ENCODE measurements around the gene PINLYP. TPM values are rescaled to one million over a fixed set of nuclear protein-coding genes. Genes with fewer than 3 reads are reported as not detected.

Gene PINLYP
- total RNA-seq, 4 donors from 2014 or later: 1.1 to 4.0 (median 1.6) TPM; not detected in 1

DNA sequence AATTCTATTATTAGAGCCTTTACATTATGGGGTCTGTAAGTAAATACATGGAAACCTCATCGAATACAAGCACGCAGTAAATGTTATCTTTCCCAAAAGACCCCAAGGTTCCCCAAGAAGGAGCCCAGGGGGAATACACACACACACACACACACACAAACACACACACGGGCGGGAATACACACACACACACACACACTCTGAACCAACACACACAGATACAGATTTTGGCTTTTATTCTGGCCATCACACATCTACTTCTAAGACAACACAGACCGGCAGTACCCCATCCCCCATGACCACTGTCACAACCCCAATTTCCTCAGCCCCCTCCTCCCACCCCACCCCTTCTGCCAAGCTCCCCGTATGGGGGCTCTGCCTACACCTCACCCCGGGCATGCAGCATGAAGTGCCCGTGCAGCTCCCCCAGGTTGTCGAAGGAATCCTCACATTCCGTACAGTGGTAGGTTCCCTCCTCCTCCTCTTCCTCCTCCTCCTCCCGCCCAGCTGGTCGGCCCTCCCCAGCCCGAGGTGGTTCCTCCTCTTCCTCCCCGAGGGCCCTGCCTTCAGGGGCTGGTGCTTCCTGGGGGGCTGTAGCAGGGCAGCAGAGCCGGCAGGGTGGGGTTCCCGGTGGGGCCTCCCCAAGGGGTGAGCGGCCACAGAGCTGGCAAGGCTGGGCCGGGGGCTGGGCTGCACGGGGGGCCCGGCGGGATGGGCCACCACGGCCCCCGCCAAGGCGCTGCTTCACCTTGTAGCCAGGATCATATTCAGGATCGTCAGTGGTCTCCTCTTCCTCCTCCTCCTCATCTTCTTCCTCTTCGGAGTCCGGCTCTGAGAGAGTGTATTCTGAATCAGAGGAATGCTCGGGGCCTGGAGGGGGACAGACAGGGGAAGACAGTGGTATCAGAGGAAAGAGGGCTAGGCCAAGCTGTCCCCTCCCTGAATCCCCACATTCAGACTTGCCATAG, 31.9 kb downstream of the PINLYP start:
- no peaks in the 10 kb centered on the region for H3K9me3 ChIP-seq
- H3K4me1 ChIP-seq: no peaks in the 10 kb centered on the region
- TF ChIP-seq POLR2A (IDR thresholded peaks at IDR 0.05) (no peak), EP300 (IDR thresholded peaks at IDR 0.05; ENCODE audit: low read depth) (no peak), POLR2AphosphoS5 (IDR thresholded peaks at IDR 0.05) (no peak)
- TF ChIP-seq, protein P1, sequence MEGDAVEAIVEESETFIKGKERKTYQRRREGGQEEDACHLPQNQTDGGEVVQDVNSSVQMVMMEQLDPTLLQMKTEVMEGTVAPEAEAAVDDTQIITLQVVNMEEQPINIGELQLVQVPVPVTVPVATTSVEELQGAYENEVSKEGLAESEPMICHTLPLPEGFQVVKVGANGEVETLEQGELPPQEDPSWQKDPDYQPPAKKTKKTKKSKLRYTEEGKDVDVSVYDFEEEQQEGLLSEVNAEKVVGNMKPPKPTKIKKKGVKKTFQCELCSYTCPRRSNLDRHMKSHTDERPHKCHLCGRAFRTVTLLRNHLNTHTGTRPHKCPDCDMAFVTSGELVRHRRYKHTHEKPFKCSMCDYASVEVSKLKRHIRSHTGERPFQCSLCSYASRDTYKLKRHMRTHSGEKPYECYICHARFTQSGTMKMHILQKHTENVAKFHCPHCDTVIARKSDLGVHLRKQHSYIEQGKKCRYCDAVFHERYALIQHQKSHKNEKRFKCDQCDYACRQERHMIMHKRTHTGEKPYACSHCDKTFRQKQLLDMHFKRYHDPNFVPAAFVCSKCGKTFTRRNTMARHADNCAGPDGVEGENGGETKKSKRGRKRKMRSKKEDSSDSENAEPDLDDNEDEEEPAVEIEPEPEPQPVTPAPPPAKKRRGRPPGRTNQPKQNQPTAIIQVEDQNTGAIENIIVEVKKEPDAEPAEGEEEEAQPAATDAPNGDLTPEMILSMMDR (IDR thresholded peaks at IDR 0.05): no peak
- H3K27ac ChIP-seq: no peak overlapping the region
- in situ Hi-C loops (cut with MboI; ENCODE audit: low pct_ligation_motif_present in 1 of 4, low pct_unique_long_range_greater_than_20kb in 1 of 4, low sequenced_read_pairs in 3 of 4) (no loop called here), intact Hi-C loops (cut with DNase I; ENCODE audit: low total_unique reads) (no loop called here)
- no peaks in the 10 kb centered on the region for H3K36me3 ChIP-seq
- no peak overlapping the region for H3K4me3 ChIP-seq
- no peaks in the 10 kb centered on the region for H3K27me3 ChIP-seq
- 83 to 90% methylated on average over 5 to 21 of the region's 28 CpGs for WGBS, 2 donors (ENCODE audit: low coverage in 1 of 2)
- no peak for DNase-seq

DNA sequence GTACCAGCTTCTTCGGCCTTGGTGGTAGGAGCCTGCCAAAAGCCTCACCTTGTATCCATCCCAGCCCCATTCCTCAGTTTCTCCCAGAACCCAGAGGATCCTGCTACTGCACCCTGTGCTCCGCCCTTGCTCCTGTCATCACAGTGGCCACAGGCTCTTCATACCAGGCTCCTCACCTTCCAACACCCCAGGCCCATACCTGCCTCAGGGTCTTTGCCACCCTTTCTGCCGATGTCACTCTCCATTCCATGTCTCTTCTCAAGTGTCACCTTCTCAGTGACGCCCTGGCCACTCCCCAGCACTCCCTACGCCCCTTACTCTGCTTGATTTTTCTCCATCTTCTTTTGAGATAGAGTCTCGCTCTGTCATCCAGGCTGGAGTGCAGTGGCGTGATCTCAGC, 34.3 kb downstream of the PINLYP start:
- no peaks in the 10 kb centered on the region for H3K36me3 ChIP-seq
- WGBS, 2 donors (ENCODE audit: low coverage in 1 of 2): 84 to 95% methylated on average over 6 to 7 of the region's 7 CpGs
- intact Hi-C loops (cut with DNase I; ENCODE audit: low total_unique reads): no loop called here

DNA sequence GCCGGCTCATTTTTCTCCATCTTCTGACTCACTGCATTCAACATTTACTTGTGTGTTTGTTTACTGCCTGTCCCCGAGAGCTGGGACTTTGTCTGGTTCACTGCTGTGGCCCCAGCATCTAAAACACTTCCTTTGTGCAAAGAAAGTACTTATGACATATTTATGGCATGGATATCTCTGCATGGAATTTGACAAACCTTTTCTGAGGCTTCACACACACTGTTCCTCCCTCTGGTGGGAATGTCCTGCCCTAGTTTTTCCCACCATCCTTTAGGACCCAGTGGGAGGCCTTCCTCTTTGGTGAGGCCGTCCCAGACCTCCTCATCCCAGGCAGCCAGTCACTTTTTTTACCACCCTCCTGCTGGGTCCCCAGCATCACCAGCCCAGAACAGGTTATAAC, 34.9 kb downstream of the PINLYP start:
- Histone ChIP-seq H3K9me3 (no peaks in the 10 kb centered on the region), H3K27ac (no peak overlapping the region), H3K36me3 (no peaks in the 10 kb centered on the region), H3K4me1 (no peaks in the 10 kb centered on the region), H3K27me3 (no peaks in the 10 kb centered on the region), H3K4me3 (no peak overlapping the region)
- WGBS, 2 donors (ENCODE audit: low coverage in 1 of 2): 82% methylated on average over 3 of the region's 3 CpGs; no CpG with 5 or more reads in 1 of the 2 donors
- TF ChIP-seq, protein P1 (IDR thresholded peaks at IDR 0.05): no peak
- TF ChIP-seq EP300 (IDR thresholded peaks at IDR 0.05; ENCODE audit: low read depth): no peak
- TF ChIP-seq POLR2A (IDR thresholded peaks at IDR 0.05): no peak
- no peak for TF ChIP-seq POLR2AphosphoS5 (IDR thresholded peaks at IDR 0.05)
- intact Hi-C loops (cut with DNase I; ENCODE audit: low total_unique reads) (no loop called here), in situ Hi-C loops (cut with MboI; ENCODE audit: low pct_ligation_motif_present in 1 of 4, low pct_unique_long_range_greater_than_20kb in 1 of 4, low sequenced_read_pairs in 3 of 4) (no loop called here)
- no peak for DNase-seq

More for the DNA sequence above, 34.3 kb downstream of the PINLYP start:
- TF ChIP-seq, protein P1 (IDR thresholded peaks at IDR 0.05): no peak
- no peak for TF ChIP-seq EP300 (IDR thresholded peaks at IDR 0.05; ENCODE audit: low read depth)
- no peak for TF ChIP-seq POLR2A (IDR thresholded peaks at IDR 0.05)
- no peak for TF ChIP-seq POLR2AphosphoS5 (IDR thresholded peaks at IDR 0.05)
- no peak overlapping the region for H3K27ac ChIP-seq
- in situ Hi-C loops (cut with MboI; ENCODE audit: low pct_ligation_motif_present in 1 of 4, low pct_unique_long_range_greater_than_20kb in 1 of 4, low sequenced_read_pairs in 3 of 4): no loop called here
- no peak overlapping the region for H3K4me3 ChIP-seq
- no peaks in the 10 kb centered on the region for H3K27me3 ChIP-seq
- no peaks in the 10 kb centered on the region for H3K9me3 ChIP-seq
- no peaks in the 10 kb centered on the region for H3K4me1 ChIP-seq
- DNase-seq: no peak

DNA sequence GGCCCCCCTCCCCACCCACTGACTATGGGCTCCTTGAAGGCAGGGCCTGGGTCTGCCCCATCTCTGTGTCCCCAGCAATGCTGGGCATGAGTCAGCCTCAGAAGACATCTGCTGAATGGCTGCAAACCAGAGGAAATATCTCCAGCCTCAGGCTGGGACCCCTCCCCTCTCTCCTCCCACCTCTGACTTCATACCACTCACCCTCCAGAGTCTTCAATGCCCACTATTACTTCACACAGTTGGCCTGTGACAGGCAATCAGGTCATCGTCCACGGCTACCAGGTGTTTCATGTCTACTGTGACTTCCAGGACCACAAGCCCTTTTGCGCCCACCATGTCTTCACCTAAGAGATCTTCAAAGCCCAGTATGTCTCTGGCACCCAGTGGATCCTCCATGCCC, 36.2 kb downstream of the PINLYP start, which contains the start of gene SRRM5:
TSS of gene SRRM5 (plus strand) at position 301 of the 400 bp plus-strand sequence. CDS start at position 335, 34 bp downstream.
- H3K4me1 ChIP-seq: no peaks in the 10 kb centered on the region
- no peaks in the 10 kb centered on the region for H3K9me3 ChIP-seq
- in situ Hi-C loops (cut with MboI; ENCODE audit: low pct_ligation_motif_present in 1 of 4, low pct_unique_long_range_greater_than_20kb in 1 of 4, low sequenced_read_pairs in 3 of 4) (no loop called here), intact Hi-C loops (cut with DNase I; ENCODE audit: low total_unique reads) (no loop called here)
- H3K27me3 ChIP-seq: no peaks in the 10 kb centered on the region
- no peak within 1 kb of the TSS for H3K4me3 ChIP-seq
- H3K27ac ChIP-seq: no peak within 1 kb of the TSS
- no peak for DNase-seq
- no peaks in the 10 kb centered on the region for H3K36me3 ChIP-seq
- TF ChIP-seq, protein P1 (IDR thresholded peaks at IDR 0.05): no peak
- TF ChIP-seq POLR2AphosphoS5 (IDR thresholded peaks at IDR 0.05): no peak
- no peak for TF ChIP-seq POLR2A (IDR thresholded peaks at IDR 0.05)
- TF ChIP-seq EP300 (IDR thresholded peaks at IDR 0.05; ENCODE audit: low read depth): no peak
- WGBS, 2 donors (ENCODE audit: low coverage in 1 of 2): 96 to 100% methylated on average over 3 of the region's 3 CpGs

Data from transverse colon (tissue), 4 donors.